NCI-H2171 (cell line): ENCODE results near the gene NKRF.

Experiments
- DNase-seq: peaks from one replicate; lab custom pipeline; 2025; lab: John Stamatoyannopoulos, UW

The NKRF gene

DNA sequence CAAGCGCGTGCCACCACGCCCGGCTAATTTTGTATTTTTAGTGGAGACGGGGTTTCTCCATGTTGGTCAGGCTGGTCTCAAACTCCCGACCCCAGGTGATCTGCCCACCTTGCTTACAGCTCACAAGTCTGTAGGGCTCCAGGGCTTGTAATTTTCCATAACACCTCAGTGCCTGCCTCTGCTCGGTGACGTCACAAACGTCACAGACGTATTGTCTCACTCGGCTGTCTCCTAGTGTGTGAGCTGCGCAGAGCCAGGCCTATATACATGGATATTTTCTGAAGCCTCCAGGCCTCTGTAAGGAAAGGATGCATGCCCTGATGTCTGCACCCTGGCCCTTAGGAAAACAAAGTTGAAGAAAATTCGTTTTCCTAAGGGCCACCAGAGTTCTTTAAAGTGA is 8.6 kb upstream of the NKRF start:
- no peak for DNase-seq

GRCh38 chrX:119607018-119607389 is 780 bp upstream of the NKRF start:
- no peak for DNase-seq

DNA sequence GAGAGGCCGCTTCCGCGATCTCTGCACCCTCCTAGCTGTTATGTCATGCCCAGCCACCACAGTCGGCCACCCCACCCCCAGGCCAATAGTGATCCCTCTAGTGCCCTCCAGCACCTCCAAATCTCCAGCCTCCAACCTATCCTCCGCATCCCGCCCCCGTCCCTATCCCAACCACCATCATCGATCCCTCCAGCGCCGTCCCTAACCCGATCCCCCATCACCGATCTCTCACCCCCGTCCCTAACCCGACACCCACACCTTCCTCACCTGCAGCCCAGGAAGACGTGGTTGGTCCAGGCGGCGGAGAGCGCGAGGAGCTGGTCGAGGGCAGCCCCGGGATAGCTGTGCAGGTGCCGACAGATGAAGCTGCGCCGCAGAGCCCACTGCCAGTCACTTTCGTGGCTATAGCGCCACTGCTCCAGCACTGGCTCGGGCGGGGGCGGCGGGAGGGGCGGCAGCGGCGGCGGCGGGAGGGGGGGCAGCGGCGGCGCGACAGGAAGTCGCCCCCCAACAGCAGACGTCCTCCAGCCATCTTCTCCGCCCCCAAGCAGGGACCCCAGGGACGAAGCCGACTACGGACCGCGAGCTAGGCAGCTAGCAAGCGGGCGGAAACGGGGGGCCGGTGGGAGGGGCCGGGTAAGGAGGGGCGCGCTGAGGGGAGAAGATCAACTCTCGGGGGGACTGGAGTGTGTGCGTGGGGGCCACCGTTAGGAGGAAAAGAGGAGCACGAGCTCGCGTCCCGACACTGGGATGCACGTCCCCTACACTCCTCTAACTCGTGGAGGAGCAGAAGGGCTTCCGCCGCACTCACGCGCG is 552 bp downstream of the NKRF start:
- DNase-seq: peak; percentile 10

GRCh38 chrX:119604766-119605463 is 1.3 kb downstream of the NKRF start:
- DNase-seq: no peak

DNA sequence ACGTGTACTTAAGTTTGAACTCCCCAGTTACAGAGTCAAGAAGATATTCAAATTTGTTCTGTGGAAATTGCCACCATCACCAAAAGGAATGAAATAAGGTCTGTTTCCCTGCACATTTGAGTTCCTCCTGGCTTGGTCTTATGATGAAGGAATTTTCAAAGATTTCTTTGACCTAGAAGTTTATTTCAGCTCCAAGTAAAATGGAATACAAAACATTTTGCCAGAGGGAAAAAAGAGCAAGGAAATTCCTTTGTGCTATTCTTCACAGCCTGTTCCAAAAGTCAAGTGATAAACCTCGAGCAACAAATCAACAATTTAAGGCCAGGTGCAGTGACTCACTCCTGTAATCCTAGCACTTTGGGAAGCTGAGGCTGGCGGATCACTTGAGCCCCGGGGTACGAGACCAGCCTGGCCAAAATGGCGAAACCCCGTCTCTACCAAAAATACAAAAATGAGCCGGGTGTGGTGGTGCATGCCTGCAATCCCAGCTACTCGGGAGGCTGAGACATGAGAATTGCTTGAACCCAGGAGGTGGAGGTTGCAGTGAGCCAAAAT is 3.4 kb downstream of the NKRF start:
- DNase-seq: no peak

DNA sequence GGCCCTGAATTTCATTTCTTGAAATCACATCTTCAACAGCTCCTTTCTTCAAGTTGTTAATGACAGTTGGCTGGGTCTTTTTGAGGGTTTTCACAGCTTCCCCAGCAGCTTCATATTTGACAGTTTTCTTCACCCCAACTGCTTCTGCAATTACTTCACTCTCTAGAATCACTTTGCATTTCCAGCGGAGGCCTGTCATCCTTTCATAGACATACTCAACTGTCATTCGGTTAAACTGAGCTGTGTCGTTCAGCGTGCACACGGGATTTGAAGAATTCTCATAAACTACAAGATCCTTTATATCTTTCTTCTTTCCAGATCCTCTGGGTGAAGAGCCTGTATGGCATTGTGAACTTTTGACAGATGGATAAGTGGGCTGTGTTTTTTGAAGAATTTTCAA is 16.4 kb downstream of the NKRF start:
- no peak for DNase-seq

- DNase-seq: no peak
Observed at GRCh38 chrX:119583431-119584059, 22.7 kb downstream of the NKRF start.

GRCh38 chrX:119579414-119579813 is 26.8 kb downstream of the NKRF start:
- no peak for DNase-seq

GRCh38 chrX:119574394-119575266 is 31.6 kb downstream of the NKRF start, which contains the start of gene UBE2A:
Gene UBE2A, plus strand, starts transcription at chrX:119574563. Its CDS starts 149 bp downstream, at chrX:119574712.
- DNase-seq: peak; percentile 85

DNA sequence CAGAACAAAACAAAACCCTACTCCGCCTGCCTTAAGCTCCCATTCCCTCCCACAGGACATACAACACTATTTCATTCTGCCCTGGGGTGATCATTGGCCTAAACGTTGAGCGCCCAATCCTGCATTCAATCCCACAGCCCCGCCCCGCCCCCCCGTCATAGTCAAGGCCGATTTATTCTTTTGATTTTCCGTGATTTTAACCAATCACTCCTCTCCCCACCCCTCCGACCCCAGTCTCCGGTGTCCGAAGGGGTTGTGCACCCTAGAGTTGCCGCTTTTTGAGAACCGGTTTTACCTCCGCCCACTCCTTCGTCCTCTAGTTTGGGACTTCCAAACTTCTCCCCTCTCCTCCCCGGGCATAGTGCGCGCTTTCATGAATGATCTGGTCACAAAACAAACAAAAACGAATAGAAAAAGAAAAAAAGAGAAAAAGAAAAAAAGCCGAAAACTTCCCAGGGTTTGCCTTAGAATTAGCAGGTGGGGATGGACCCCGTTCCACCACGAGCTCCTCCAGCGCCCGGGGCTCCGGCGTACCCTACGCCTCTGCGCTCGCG is 32.3 kb downstream of the NKRF start:
- DNase-seq: no peak

GRCh38 chrX:119573222-119573621 is 33.0 kb downstream of the NKRF start:
- no peak for DNase-seq

GRCh38 chrX:119570351-119570835 is 35.8 kb downstream of the NKRF start:
- DNase-seq: no peak

GRCh38 chrX:119565107-119565663 is 41.0 kb downstream of the NKRF start, which contains the start of gene STEEP1:
Gene STEEP1, minus strand, starts transcription at chrX:119565409. Its CDS starts 54 bp downstream, at chrX:119565355.
- DNase-seq: peak; percentile 82

DNA sequence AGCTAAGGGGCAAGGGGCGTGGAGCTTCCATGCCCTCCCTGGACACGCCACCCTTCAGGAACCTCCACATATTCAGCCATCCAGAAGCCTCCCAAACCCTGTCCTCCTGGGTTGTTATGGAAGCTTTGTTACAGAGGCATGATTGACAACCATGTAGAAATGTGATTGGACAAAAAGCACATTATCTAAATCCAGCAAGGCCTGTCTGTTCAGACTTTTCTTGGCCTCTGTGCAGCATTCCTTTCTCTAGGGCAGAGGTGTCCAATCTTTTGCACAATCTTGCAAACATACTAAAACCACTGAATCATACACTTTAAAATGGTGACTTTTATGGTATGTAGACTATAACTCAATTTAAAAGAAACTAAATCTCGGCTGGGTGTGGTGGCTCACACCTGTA is 53.7 kb downstream of the NKRF start:
- DNase-seq: no peak

DNA sequence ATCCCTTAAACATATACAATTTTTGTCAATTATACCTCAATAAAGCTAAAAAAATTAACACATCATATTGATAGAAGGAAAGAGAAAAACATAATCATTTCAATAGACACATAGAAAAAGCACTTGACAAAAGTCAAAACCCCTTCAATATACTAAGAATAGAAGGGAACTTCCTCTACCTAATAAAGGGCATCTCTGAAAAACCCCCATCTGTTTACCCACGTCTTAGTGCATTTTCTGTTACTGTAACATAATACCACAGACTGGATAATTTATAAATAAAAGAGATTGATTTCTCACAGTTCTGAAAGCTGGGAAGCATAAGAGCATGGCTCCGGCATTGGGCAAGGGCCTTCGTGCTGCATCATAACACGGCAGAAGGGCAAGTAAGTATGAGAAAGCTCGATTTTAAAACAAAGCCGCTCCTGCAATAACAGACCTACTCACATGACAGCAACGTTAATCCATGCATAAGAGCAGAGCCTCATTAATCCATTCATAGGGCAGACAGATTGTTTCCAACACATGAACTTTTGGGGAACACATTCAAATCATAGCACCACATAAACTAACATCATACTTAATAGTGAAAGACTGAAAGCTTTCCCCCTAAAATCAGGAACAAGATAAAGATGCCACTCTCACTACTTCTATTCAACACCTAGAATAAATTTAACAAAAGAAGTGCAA is 56.8 kb downstream of the NKRF start:
- DNase-seq: peak; percentile 18

- no peak for DNase-seq
Observed at GRCh38 chrX:119541188-119541587, 65.0 kb downstream of the NKRF start.

DNA sequence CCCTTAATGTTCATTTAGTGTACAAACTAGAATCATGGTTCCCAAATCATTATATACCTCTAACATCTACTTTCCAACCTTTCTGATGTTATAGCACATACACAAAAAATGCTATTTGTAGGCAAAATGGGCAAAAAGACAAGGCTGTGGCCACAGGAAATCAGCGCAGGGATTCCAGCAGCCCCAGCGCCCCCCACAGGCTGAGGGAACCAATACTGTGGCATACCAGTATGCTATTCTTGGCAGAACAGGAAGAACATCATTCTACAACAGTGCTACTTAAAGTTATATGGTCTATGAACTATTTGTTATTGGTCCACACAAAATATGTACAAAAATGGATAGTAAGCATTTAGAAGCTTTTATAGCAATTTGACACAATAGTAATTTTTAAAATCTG is 66.4 kb downstream of the NKRF start:
- no peak for DNase-seq
